ENCODE measurements around the gene CTNNA1.

The CTNNA1 gene

DNA sequence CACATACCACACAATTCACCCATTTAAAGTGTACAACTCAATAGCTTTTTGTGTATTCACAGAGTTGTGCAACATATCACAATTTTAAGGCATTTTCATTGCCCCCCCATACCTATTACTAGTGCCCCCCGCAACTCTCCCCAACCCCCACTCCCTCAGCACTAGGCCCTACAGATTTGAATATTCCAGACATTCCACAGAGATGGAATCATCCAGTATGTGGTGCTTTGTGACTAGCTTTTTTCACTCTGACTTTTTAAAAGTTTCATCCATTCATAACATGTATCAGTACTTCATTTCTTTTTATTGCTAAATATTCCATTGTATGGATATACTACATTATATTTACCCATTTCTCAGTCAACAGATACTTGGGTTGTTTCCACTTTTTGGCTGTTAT, 224.9 kb downstream of the CTNNA1 start:
- DNase-seq = no peak

- DNase-seq = no peak
Measured at GRCh38 chr5:138978581-138978980, 225.4 kb downstream of the CTNNA1 start.

DNA sequence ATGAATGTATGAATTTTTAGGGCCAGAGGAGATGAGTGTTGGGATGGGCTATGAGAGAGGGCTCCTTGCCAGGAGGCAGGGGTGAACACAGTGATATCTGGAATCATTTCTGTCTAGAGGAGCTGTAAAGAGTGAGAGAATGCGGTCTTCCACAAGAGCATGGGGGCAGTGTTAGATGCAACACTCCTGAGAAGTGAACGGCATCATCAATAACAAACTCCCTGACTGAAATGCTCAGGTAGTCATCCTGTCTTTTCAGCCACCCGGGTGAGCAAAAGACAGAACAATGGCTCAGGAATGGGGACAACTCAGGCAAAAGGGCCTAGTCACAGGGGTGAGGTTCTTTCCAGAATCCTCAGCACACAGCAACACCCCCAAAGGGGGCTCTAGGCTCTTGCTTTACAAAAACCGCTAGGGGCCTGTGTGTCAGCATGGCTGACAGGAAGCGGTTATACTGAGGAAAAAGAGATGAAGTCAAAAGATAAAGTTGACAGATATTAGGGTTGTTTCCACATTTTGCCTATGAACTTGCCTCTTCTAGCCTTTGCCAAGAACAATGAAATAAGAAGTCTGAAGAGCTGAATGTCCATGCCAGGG, 226.6 kb downstream of the CTNNA1 start:
- DNase-seq = no peak

DNA sequence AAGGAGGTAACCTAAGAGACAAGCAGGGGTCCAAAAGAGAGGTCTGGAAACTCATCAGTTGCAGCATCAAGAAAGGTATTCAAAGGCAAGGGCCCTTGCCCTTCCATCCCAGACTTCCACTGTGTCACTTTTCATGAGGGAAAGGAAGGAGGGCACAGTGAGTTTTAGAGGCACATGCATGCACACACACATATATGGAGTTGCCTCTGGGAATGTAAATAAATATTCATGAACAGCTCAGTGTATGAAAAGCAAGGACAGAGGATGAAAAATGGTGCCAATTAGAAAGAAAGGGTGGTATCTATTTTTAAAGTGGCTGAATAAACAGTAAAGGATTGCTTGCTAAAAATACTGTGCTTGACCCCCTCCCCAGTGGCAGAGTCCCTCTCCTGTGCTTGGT, 227.2 kb downstream of the CTNNA1 start:
- DNase-seq = no peak

- no peak for DNase-seq
Measured at GRCh38 chr5:138981131-138981530, 227.9 kb downstream of the CTNNA1 start.

DNA sequence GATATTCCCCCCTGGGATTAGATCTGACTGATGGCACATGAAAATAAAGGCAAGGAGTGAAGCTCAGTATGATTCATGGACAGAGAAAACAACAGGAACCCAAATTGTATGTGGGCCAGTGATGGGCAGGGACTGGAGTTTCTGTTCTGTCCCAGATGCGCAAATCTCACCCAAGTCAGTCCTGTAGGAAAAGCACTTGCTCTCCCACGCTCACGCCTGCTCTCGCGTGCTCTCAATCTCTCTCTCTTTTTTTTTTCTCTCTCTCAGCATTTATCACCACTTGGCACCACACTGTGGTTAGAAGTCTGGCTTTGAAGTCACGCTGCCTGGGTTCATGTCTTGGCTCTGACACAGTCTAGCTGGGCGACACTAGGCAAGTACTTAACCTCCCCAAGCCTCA, 228.4 kb downstream of the CTNNA1 start:
- DNase-seq = no peak

DNA sequence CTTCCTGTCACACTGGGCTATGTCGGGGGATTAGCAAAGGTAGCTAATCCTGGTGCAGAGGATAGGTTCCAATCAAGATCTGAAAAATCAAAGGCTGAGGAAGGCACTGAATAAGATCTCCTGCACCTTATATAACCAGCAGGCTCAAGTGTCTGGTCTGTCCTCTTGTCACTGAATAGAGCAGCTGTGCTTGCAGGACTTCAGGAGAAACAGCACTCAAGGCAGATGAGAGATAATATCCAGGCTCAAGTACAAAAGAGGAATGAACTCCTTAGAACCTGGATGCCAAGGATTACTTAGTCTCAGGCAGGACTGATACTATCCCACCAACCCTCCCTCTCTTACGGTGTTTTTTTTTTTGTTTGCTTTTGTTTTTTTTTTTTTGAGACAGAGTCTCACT, 230.8 kb downstream of the CTNNA1 start:
- no peak for DNase-seq
